AG09309 (cell line): ENCODE measurements around the gene TMEM242.
"Not testable (repeated sequence)": the region's sequence is repeated elsewhere in the genome, so short reads cannot be mapped to it uniquely, and the experiment has no call there.

Source experiments
- DNase-seq: peaks from one replicate; pipeline ENCODE4 v3.0.0-alpha.2; 2010; ENCODE audit warnings: low read depth
- H3K4me3 ChIP-seq: 2 replicates; pipeline ENCODE4 v1.5.1; 2011; ENCODE audit warnings: mild to moderate bottlenecking, low read depth, low read length, moderate library complexity; ENCODE audit not compliant: control insufficient read depth
- TF ChIP-seq, protein P1 (sequence below): IDR thresholded peaks from 2 replicates; pipeline ENCODE4 v1.5.1; 2011; ENCODE audit warnings: mild to moderate bottlenecking, low read depth, low read length, inconsistent platforms; ENCODE audit not compliant: insufficient read depth, control insufficient read depth; ENCODE audit errors: missing control alignments

The TMEM242 gene

GRCh38 chr6:157313531-157314467 lies 9.5 kb downstream of the TMEM242 start:
- H3K4me3 ChIP-seq: no peak overlapping the region
- no peak for DNase-seq
- TF ChIP-seq, protein P1, sequence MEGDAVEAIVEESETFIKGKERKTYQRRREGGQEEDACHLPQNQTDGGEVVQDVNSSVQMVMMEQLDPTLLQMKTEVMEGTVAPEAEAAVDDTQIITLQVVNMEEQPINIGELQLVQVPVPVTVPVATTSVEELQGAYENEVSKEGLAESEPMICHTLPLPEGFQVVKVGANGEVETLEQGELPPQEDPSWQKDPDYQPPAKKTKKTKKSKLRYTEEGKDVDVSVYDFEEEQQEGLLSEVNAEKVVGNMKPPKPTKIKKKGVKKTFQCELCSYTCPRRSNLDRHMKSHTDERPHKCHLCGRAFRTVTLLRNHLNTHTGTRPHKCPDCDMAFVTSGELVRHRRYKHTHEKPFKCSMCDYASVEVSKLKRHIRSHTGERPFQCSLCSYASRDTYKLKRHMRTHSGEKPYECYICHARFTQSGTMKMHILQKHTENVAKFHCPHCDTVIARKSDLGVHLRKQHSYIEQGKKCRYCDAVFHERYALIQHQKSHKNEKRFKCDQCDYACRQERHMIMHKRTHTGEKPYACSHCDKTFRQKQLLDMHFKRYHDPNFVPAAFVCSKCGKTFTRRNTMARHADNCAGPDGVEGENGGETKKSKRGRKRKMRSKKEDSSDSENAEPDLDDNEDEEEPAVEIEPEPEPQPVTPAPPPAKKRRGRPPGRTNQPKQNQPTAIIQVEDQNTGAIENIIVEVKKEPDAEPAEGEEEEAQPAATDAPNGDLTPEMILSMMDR: no peak

DNA sequence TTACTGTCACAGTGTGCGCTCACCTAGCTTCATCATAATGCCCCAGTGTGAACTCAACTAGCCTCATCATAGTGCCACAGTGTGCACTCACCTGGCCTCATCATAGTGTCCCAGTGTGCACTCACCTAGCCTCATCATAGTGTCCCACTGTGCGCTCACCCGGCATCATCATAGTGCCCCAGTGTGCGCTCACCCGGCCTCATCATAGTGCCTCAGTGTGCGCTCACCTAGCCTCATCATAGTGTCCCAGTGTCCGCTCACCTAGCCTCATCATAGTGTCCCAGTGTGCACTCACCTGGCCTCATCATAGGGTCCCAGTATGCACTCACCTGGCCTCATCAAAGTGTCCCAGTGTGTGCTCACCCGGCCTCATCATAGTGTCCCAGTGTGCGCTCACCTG lies 10.6 kb downstream of the TMEM242 start:
- H3K4me3 ChIP-seq: no peak overlapping the region
- TF ChIP-seq, protein P1: no peak
- DNase-seq: no peak

DNA sequence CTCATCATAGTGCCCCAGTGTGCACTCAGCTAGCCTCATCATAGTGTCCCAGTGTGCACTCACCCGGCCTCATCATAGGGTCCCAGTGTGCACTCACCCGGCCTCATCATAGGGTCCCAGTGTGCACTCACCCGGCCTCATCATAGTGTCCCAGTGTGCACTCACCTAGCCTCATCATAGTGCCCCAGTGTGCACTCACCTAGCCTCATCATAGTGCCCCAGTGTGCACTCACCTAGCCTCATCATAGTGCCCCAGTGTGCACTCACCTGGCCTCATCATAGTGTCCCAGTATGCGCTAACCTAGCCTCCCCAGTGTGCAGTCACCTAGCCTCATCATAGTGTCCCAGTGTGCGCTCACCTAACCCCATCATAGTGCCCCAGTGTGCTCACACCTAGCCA lies 12.6 kb downstream of the TMEM242 start:
- DNase-seq, H3K4me3 ChIP-seq: not testable (repeated sequence)

- no peak overlapping the region for H3K4me3 ChIP-seq
- DNase-seq: no peak
- TF ChIP-seq, protein P1: no peak
Measured at GRCh38 chr6:157307661-157308060, 15.7 kb downstream of the TMEM242 start.

DNA sequence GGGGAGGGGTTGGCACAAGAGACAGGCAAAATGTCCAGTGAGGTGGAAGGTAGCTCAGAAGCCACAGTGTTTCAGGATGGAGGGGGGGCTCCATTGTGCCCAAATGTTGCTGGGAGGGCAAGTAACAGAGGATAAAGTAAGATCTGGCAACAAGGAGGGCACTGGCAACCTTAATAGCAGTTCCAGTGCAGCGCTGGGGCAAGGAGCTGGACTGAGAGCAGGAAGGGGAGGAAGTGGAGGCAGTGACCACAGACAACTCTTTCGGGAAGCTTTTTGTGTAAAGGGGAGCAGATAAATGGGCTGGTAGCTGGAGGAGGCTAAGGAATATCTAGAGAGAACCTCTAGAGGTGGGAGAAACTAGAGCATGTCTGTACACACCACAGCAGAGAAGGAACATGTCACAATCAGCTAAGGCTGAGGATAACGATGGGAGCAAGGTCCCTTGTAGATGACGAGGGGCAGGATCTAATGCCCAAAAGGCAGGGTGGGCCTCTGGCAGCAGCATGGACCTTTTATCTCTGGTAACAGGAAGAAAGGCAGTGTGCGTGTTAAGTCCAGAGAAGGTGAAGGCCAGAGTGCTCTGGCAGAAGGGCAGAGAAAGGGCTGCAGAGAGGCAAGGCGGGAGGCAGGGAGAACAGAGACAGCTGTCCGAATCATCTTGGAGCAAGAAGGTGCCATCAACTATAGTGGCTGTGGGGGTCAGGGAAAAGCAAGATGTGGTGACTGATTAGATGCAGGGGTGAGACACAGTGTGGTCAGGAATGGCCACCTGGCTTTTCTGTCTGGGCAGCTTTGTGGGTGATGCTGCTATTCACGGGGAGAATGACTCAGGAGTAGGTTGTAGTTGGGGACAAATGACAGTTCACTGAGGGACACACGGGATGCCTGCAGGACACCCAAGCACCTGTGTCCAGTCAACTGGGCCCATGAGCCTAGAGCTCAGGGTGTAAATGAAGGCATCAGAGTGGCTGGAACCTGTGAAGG lies 17.4 kb downstream of the TMEM242 start:
- no peak for DNase-seq
- H3K4me3 ChIP-seq: no peak overlapping the region
- TF ChIP-seq, protein P1: no peak

- TF ChIP-seq, protein P1: no peak
- no peak for DNase-seq
- H3K4me3 ChIP-seq: no peak overlapping the region
Measured at GRCh38 chr6:157304899-157305663, 18.2 kb downstream of the TMEM242 start.
